Left cardiac atrium (tissue), 4 donors: ENCODE data around the gene FRK. TPM values are rescaled to one million over a fixed set of nuclear protein-coding genes. Genes with fewer than 3 reads are reported as not detected.
"Not testable (repeated sequence)": the region's sequence is repeated elsewhere in the genome, so short reads cannot be mapped to it uniquely, and the experiment has no call there.

Experiments
- ATAC-seq, 2 donors: fragments of 200-7000 bp; cut with Tn5 transposase; one replicate each; pipeline ENCODE4 v1.9.1; 2020; ENCODE audit warnings: mild to moderate bottlenecking in 2 of 2, moderate library complexity in 2 of 2
- DNase-seq: peaks from one replicate; pipeline ENCODE4 v3.0.0-alpha.2; 2020
- intact Hi-C, 2 donors: fragments of 100-400 bp; cut with DNase I; formaldehyde crosslinking; loops; one replicate each; pipeline versions ENCODE4 v1.14.1 to v1.15.1; 2022 to 2023
- total RNA-seq, 2 donors: library from RNA; stranded (reverse); fragmentation: NEBNext Ultra II Directional; extraction: Animal tissue kit (Norgen Biotek cat#: 25700); gene quantifications; one replicate each; pipeline ENCODE4 v1.2.1, GENCODE V29; 2021
- donor health status: DM: no; HTN: yes; CAD: no.
- donor health status: DM: no; HTN: yes; CAD: no; lungs with severe emphysema.
- donor health status: DM: yes; HTN: yes; CAD: no.
- donor health status: Dilated cardiomyopathy.

Gene FRK
- total RNA-seq, 2 donors from 2014 or later: 4.0 to 4.8 TPM

DNA sequence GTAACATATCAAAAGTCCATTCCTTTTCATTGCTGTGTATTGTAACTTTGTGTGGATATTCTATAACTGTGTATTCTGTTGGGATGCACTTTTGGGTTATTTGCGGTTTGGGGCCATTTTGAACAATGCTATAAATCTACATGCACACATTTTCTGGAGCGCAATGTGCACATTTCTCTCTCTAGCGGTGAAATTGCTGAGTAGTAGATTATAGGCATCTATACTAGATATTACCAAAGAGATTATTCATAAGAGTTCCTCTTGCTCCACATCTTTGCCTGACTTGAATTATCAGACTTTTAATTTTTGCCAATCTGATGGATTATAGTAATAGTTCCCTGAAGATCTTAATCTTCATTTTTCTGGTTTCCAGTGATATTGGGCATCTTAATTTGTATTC lies 18.3 kb upstream of the FRK start:
- no peak for ATAC-seq
- no peak for DNase-seq
- intact Hi-C loops: no loop called here

DNA sequence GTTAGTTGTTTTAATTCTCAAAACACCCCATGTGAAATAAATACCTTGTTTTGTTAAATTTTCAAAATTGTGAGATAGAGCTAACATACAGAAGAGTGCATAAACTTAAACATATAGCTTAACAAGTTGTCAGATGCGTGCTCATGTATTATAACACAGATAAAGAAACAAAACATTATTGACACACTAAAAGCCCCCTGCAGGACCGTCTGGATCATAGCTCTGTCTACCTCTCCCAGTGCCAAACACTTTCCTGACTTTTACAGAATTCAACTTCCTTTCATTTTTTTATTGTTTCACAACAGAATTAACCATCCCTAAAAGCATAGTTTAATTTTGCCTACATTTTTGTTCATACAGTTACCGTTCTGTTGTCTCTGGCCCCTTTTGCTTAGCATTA lies 17.8 kb upstream of the FRK start:
- intact Hi-C loops: no loop called here
- DNase-seq (no peak), ATAC-seq (no peak)

GRCh38 chr6:116074732-116075390 lies 14.2 kb upstream of the FRK start:
- intact Hi-C loops: no loop called here
- ATAC-seq (no peak), DNase-seq (no peak)

DNA sequence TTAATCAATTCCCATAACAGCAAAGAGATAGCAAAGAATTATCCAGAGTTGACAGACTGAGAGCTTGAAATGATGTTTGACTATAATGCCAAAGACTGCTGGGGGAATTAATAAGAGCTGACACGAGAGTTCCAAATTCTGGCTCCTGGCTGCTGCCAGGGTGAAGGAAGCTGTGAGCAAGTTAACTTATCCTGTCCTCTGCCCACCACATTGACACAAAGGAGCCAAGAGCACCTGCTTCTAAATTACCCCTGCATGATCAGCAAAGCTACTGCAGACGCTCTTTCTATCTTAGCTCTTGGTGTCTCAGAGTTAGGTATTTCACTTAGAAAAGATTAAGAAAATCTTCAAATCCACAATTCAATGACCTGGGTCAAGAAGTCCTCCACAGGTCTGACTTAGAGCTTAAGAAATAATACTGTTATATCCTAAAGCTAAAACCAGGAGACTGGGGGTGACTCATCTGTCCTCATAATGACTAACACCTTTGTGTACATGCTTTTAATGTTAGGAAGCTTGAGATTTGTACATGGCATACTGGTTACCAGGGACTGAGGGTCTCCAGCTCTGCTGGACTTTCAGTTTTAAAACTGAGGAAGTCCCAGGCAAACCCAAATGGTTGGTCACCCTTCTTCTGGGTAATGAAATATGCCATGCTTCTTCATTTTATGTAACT lies 13.2 kb upstream of the FRK start:
- intact Hi-C loops: no loop called here

GRCh38 chr6:116072368-116072767 lies 11.7 kb upstream of the FRK start:
- no peak for ATAC-seq
- DNase-seq: no peak
- intact Hi-C loops: no loop called here

More for the DNA sequence above, 13.2 kb upstream of the FRK start:
- ATAC-seq: no peak
- no peak for DNase-seq

GRCh38 chr6:116070616-116071389 lies 10.1 kb upstream of the FRK start:
- no peak for ATAC-seq
- DNase-seq: no peak
- intact Hi-C loops: no loop called here

GRCh38 chr6:116070101-116070500 lies 9.4 kb upstream of the FRK start:
- no peak for ATAC-seq
- no peak for DNase-seq
- intact Hi-C loops: no loop called here

DNA sequence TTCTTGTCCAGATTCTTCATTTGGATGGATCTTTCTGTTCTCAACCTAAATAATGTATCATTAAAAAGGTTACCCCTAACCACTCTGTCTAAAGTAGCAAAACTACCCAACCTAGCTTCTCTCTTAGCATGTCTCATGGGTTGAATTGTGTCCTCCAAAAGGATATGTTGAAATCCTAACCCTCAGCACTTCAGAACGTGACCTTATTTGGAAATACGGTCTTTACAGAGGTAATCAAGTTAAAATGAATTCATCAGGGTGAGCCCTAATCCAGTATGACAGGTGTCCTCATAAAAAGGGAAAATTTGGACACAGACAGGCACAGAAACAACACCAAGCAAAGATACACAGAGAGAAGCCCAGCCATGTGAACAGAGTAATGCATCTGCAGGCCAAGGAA lies 6.1 kb upstream of the FRK start:
- intact Hi-C loops: no loop called here
- ATAC-seq (no peak), DNase-seq (no peak)

- DNase-seq: no peak
- ATAC-seq: no peak
- intact Hi-C loops: no loop called here
These were observed 4.0 kb upstream of the FRK start for GRCh38 chr6:116064666-116065065.

- ATAC-seq: no peak
- DNase-seq: no peak
- intact Hi-C loops: no loop called here
These were observed 1.8 kb upstream of the FRK start for GRCh38 chr6:116062496-116062895.

DNA sequence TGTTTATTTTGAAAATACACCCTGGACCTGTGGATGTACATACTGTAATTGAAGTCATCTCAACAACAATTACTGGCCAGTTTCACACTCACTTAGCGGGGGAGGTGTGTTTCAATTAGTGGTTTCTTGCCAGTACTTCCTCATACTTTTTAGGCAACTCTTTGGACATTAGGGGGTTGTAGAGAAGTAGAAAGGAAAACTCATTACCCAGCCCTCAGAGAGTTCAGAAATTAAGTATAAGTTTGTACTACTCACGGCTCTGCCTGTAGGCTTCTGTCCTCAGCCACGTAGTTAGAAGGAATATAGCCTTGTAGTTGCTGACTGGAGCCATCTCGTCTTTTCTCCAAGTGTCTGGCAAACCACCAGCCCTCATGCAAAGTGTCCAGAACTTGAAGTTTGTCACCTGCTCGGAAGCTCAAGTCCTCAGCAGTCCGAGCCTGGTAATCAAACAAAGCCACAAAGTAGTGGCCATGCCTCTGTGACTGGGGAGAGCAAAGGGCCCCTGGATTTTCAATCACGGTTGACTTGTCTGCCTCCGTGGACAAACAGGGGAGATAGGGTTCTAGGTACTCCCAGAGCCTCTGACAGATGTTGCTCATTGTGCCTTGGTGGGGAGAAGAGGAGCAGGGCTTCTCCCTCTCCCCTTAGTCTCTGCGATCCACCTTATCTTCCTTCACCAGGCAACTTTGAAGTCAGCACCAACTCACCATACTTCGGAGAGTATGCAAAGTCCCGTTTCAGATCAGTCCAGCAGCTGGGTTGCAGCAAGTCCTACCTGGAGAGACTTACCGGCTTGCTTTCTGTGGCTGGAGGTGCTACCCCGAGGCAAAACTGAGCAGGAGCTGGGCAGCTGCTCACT lies 749 bp downstream of the FRK start:
- peak; percentile 16 to 68 for ATAC-seq
- intact Hi-C loops: no loop called here
- no peak for DNase-seq

- no peak for DNase-seq
- intact Hi-C loops: no loop called here
- ATAC-seq: no peak
These were observed 2.9 kb downstream of the FRK start for GRCh38 chr6:116057766-116058165.

- intact Hi-C loops: no loop called here
- DNase-seq (no peak), ATAC-seq (no peak)
These were observed 5.2 kb downstream of the FRK start for GRCh38 chr6:116055513-116055912.

DNA sequence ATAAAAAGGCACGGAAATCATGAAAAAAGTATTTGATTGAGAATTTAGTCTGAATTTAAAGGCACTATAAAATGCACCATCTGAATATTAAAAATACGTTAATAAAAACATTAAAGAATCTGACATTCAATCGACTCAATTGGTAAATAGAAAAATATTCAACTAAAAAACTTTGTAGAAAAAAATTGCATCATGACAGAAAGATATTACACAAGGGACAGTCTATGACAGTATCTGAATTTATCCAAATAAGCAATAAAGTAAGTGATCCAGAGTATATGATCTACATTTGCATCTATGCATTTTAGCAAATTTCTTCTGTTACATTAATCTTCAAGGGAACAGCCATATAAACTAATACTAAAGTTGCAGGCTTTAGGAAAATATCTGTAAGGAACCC lies 9.4 kb downstream of the FRK start:
- ATAC-seq (no peak), DNase-seq (no peak)
- intact Hi-C loops: no loop called here

DNA sequence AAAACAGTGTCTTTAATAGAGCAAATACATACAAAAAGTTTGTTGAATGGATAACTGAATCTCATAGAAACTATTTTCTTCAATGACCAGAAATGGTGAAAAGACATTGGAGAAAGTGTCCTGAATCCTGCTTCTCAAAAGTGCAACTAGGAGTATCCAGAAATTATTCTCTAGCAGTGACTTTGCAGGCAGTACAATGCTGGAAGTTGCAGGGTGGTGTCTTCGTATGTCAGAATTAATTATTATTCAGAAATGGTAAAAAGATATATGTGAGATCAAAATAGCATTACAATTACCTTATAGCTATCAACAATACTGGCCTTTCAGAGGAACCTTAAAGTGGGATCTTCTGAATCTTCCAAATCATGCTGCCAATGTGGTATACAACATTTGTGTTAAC lies 10.0 kb downstream of the FRK start:
- intact Hi-C loops: no loop called here
- ATAC-seq: no peak

GRCh38 chr6:116049321-116049720 lies 11.4 kb downstream of the FRK start:
- ATAC-seq: no peak
- intact Hi-C loops: no loop called here
- no peak for DNase-seq

More for the DNA sequence above, 10.0 kb downstream of the FRK start:
- no peak for DNase-seq

GRCh38 chr6:116047173-116047933 lies 13.3 kb downstream of the FRK start:
- DNase-seq: no peak
- intact Hi-C loops: no loop called here
- peak in 1 of 2 donors; percentile 70 for ATAC-seq

GRCh38 chr6:116046737-116047136 lies 14.0 kb downstream of the FRK start:
- ATAC-seq: no peak
- no peak for DNase-seq
- intact Hi-C loops: no loop called here

DNA sequence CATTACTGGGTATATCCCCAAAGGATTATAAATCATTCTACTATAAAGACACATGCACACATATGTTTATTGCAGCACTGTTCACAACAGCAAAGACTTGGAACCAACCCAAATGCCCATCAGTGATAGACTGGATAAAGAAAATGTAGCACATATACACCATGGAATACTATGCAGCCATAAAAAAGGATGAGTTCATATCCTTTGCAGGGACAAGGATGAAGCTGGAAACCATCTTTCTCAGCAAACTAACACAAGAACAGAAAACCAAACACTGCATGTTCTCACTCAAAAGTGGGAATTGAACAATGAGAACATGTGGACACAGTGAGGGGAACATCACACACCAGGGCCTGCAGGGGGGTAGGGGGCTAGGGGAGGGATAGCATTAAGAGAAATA lies 14.4 kb downstream of the FRK start:
- DNase-seq, intact Hi-C loops, ATAC-seq: not testable (repeated sequence)
